ENCODE measurements around the gene AS3MT.

GRCh38 chr10:102845352-102845902 is 23.8 kb upstream of the AS3MT start:
- no peak for TF ChIP-seq POLR2AphosphoS5 (IDR thresholded peaks at IDR 0.05)
- TF ChIP-seq CTCF (IDR thresholded peaks at IDR 0.05): no peak
- TF ChIP-seq POLR2A (IDR thresholded peaks at IDR 0.05): no peak
- no peak for TF ChIP-seq EP300 (IDR thresholded peaks at IDR 0.05)

Measured in gastroesophageal sphincter (tissue), 3 donors.